Esophagus squamous epithelium (tissue), 4 donors: ENCODE measurements around the gene FLVCR1.

Experiments
- POLR2A ChIP-seq, 4 donors: fragments of 450-650 bp; IDR thresholded peaks; one replicate each; pipeline ENCODE4 v1.6.1; 2017; ENCODE audit warnings: antibody characterized with exemption in 4 of 4, mild to moderate bottlenecking in 4 of 4, moderate library complexity in 3 of 4
- TF ChIP-seq, protein P1 (sequence below), 6 experiments: fragments of 450-650 bp in 4 of 6; fragments of 200-600 bp in 2 of 6; sonication (generic) in 2 of 6; IDR thresholded peaks; one replicate each; pipeline ENCODE4 v1.5.1; 2016 to 2019; ENCODE audit warnings: antibody characterized with exemption in 6 of 6, mild to moderate bottlenecking in 4 of 6, moderate library complexity in 4 of 6

- TF ChIP-seq, protein P1, sequence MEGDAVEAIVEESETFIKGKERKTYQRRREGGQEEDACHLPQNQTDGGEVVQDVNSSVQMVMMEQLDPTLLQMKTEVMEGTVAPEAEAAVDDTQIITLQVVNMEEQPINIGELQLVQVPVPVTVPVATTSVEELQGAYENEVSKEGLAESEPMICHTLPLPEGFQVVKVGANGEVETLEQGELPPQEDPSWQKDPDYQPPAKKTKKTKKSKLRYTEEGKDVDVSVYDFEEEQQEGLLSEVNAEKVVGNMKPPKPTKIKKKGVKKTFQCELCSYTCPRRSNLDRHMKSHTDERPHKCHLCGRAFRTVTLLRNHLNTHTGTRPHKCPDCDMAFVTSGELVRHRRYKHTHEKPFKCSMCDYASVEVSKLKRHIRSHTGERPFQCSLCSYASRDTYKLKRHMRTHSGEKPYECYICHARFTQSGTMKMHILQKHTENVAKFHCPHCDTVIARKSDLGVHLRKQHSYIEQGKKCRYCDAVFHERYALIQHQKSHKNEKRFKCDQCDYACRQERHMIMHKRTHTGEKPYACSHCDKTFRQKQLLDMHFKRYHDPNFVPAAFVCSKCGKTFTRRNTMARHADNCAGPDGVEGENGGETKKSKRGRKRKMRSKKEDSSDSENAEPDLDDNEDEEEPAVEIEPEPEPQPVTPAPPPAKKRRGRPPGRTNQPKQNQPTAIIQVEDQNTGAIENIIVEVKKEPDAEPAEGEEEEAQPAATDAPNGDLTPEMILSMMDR (IDR thresholded peaks at IDR 0.05), result no peak
- TF ChIP-seq POLR2A (IDR thresholded peaks at IDR 0.05), result no peak
These were observed 43.2 kb downstream of the FLVCR1 start for GRCh38 chr1:212901290-212901689.
